Astrocyte (in vitro differentiated cells and primary cell): ENCODE measurements around the gene KCNQ1. TPM values are rescaled to one million over a fixed set of nuclear protein-coding genes. Genes with fewer than 3 reads are reported as not detected.

ENCODE experiments used
- DNase-seq: peaks from one replicate; pipeline ENCODE4 v3.0.0-alpha.2; 2010; ENCODE audit warnings: low read depth
- FAIRE-seq: peaks from 2 replicates; lab custom pipeline; 2011; peaks lifted over from hg19 to GRCh38; lab: Jason Lieb, UNC
- H2AFZ ChIP-seq: 2 replicates; pipeline ENCODE4 v1.6.0; 2012; ENCODE audit warnings: low read depth, low read length, inconsistent platforms
- H3K27ac ChIP-seq: 2 replicates; pipeline ENCODE4 v1.5.1; 2011; ENCODE audit warnings: low read depth, low read length, inconsistent platforms
- H3K27me3 ChIP-seq: 2 replicates; pipeline ENCODE4 v1.6.0; 2011; ENCODE audit warnings: low read length, inconsistent platforms; ENCODE audit not compliant: insufficient read depth
- H3K36me3 ChIP-seq: 2 replicates; pipeline ENCODE4 v1.5.1; 2011; ENCODE audit warnings: low read length, inconsistent platforms; ENCODE audit not compliant: insufficient read depth
- H3K4me1 ChIP-seq: 2 replicates; pipeline ENCODE4 v1.5.1; 2011; ENCODE audit warnings: low read length, inconsistent platforms; ENCODE audit not compliant: insufficient read depth
- H3K4me2 ChIP-seq: 2 replicates; pipeline ENCODE4 v1.6.0; 2012; ENCODE audit warnings: low read length, inconsistent platforms
- H3K4me3 ChIP-seq: 2 replicates; pipeline ENCODE4 v1.5.1; 2011; ENCODE audit warnings: low read depth, mild to moderate bottlenecking, low read length, inconsistent platforms; ENCODE audit not compliant: insufficient read depth
- H3K79me2 ChIP-seq: 2 replicates; pipeline ENCODE4 v1.6.0; 2012; ENCODE audit warnings: mild to moderate bottlenecking, low read length, inconsistent platforms; ENCODE audit not compliant: insufficient read depth
- H3K9ac ChIP-seq: 2 replicates; pipeline ENCODE4 v1.6.0; 2012; ENCODE audit warnings: mild to moderate bottlenecking, low read length, inconsistent platforms
- H3K9me3 ChIP-seq: 2 replicates; pipeline ENCODE4 v1.5.1; 2012; ENCODE audit warnings: low read depth, mild to moderate bottlenecking, low read length, inconsistent platforms; ENCODE audit not compliant: insufficient read depth
- H4K20me1 ChIP-seq: 2 replicates; pipeline ENCODE4 v1.6.0; 2012; ENCODE audit warnings: low read length, inconsistent platforms; ENCODE audit not compliant: insufficient read depth
- H3K27ac Mint-ChIP-seq: one replicate; pipeline ENCODE4 v1.8.0; 2021; ENCODE audit warnings: mild to moderate bottlenecking, mixed read lengths; ENCODE audit not compliant: unreplicated experiment
- H3K27me3 Mint-ChIP-seq: one replicate; pipeline ENCODE4 v1.8.0; 2021; ENCODE audit warnings: low read depth, mixed read lengths; ENCODE audit not compliant: unreplicated experiment
- H3K36me3 Mint-ChIP-seq: one replicate; pipeline ENCODE4 v1.8.0; 2021; ENCODE audit warnings: low read depth, mixed read lengths; ENCODE audit not compliant: unreplicated experiment
- H3K4me1 Mint-ChIP-seq: one replicate; pipeline ENCODE4 v1.8.0; 2021; ENCODE audit warnings: low read depth, mixed read lengths; ENCODE audit not compliant: unreplicated experiment
- H3K4me3 Mint-ChIP-seq: one replicate; pipeline ENCODE4 v1.8.0; 2021; ENCODE audit warnings: mild to moderate bottlenecking, moderate library complexity, mixed read lengths; ENCODE audit not compliant: unreplicated experiment
- H3K9me3 Mint-ChIP-seq: one replicate; pipeline ENCODE4 v1.8.0; 2021; ENCODE audit warnings: mild to moderate bottlenecking, mixed read lengths; ENCODE audit not compliant: unreplicated experiment
- EZH2 ChIP-seq: IDR thresholded peaks from 2 replicates; pipeline ENCODE4 v1.6.1; 2012; ENCODE audit warnings: mild to moderate bottlenecking, low read length, inconsistent platforms; ENCODE audit not compliant: insufficient read depth
- total RNA-seq: library from RNA; stranded (reverse); gene quantifications from 2 replicates; pipeline ENCODE4 v1.2.1, GENCODE V29; 2021
- TF ChIP-seq, protein P1 (sequence below): IDR thresholded peaks from 2 replicates; pipeline ENCODE4 v1.5.1; 2011; ENCODE audit warnings: low read depth, mild to moderate bottlenecking, inconsistent platforms, low read length, moderate library complexity; ENCODE audit not compliant: insufficient read depth

KCNQ1 gene
- total RNA-seq, 1 donor from 2014 or later, result not detected

DNA sequence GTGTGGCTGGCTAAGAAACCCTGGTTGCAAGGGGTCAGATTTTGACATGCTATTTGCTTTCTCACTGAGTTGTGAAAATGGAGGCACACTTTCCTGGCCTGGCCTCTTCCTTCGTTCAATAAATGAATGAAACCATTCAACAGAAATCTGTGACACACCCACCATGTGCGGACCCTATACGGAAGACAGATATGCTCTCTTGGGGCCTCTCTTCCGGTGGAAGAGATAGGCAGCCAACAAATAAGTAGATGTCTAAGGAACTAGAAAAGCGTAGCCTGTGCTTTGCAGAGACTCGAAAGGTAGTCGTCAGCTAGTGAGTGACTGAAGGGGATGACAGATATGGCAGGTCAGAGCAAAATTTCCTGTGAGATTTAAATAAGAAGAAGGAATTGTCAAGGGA is 249.7 kb downstream of the KCNQ1 start:
- Histone ChIP-seq H3K79me2 (peaks cover 100% of the 10 kb centered on the region), H3K4me1 (peaks cover 4% of the 10 kb centered on the region), H3K9ac (no peak overlapping the region), H2AFZ (no peak overlapping the region), H3K27me3 (no peaks in the 10 kb centered on the region), H3K4me3 (no peak overlapping the region), H3K9me3 (no peaks in the 10 kb centered on the region), H3K27ac (no peak overlapping the region), H4K20me1 (peaks cover 98% of the 10 kb centered on the region), H3K36me3 (no peaks in the 10 kb centered on the region), H3K4me2 (no peak overlapping the region)
- Mint-ChIP-seq H3K36me3 (peaks cover 11% of the 10 kb centered on the region), H3K4me3 (no peak overlapping the region), H3K9me3 (peaks cover 4% of the 10 kb centered on the region), H3K27ac (no peak overlapping the region), H3K27me3 (peaks cover 16% of the 10 kb centered on the region), H3K4me1 (peaks cover 36% of the 10 kb centered on the region)
- no peak for DNase-seq
- TF ChIP-seq, protein P1, sequence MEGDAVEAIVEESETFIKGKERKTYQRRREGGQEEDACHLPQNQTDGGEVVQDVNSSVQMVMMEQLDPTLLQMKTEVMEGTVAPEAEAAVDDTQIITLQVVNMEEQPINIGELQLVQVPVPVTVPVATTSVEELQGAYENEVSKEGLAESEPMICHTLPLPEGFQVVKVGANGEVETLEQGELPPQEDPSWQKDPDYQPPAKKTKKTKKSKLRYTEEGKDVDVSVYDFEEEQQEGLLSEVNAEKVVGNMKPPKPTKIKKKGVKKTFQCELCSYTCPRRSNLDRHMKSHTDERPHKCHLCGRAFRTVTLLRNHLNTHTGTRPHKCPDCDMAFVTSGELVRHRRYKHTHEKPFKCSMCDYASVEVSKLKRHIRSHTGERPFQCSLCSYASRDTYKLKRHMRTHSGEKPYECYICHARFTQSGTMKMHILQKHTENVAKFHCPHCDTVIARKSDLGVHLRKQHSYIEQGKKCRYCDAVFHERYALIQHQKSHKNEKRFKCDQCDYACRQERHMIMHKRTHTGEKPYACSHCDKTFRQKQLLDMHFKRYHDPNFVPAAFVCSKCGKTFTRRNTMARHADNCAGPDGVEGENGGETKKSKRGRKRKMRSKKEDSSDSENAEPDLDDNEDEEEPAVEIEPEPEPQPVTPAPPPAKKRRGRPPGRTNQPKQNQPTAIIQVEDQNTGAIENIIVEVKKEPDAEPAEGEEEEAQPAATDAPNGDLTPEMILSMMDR, result no peak
- TF ChIP-seq EZH2, result no peak
- FAIRE-seq, result no peak

GRCh38 chr11:2694995-2695939 is 250.5 kb downstream of the KCNQ1 start:
- H3K27me3 Mint-ChIP-seq, result peaks cover 16% of the 10 kb centered on the region
- no peak overlapping the region for H3K27ac Mint-ChIP-seq
- Histone ChIP-seq H3K9me3 (no peaks in the 10 kb centered on the region), H3K27me3 (no peaks in the 10 kb centered on the region), H3K4me2 (peak overlapping the region; percentile 83), H2AFZ (no peak overlapping the region), H3K9ac (no peak overlapping the region), H3K36me3 (no peaks in the 10 kb centered on the region), H3K27ac (no peak overlapping the region), H4K20me1 (peaks cover 90% of the 10 kb centered on the region), H3K79me2 (peaks cover 95% of the 10 kb centered on the region), H3K4me3 (no peak overlapping the region), H3K4me1 (peaks cover 4% of the 10 kb centered on the region)
- FAIRE-seq, result no peak
- peaks cover 4% of the 10 kb centered on the region for H3K9me3 Mint-ChIP-seq
- H3K36me3 Mint-ChIP-seq, result peaks cover 11% of the 10 kb centered on the region
- no peak for DNase-seq
- H3K4me3 Mint-ChIP-seq, result no peak overlapping the region
- peaks cover 36% of the 10 kb centered on the region for H3K4me1 Mint-ChIP-seq
- TF ChIP-seq, protein P1, result no peak
- no peak for TF ChIP-seq EZH2

GRCh38 chr11:2696455-2696854 is 251.6 kb downstream of the KCNQ1 start:
- Mint-ChIP-seq H3K4me3 (peak overlapping the region; percentile 71), H3K27me3 (peaks cover 16% of the 10 kb centered on the region), H3K36me3 (peaks cover 11% of the 10 kb centered on the region), H3K27ac (no peak overlapping the region), H3K4me1 (peaks cover 27% of the 10 kb centered on the region), H3K9me3 (peaks cover 8% of the 10 kb centered on the region)
- Histone ChIP-seq H3K4me2 (peak overlapping the region; percentile 83), H3K4me1 (peaks cover 7% of the 10 kb centered on the region), H3K27ac (no peak overlapping the region), H3K9me3 (no peaks in the 10 kb centered on the region), H3K36me3 (no peaks in the 10 kb centered on the region), H3K79me2 (peaks cover 83% of the 10 kb centered on the region), H3K4me3 (no peak overlapping the region), H4K20me1 (peaks cover 78% of the 10 kb centered on the region), H3K27me3 (no peaks in the 10 kb centered on the region), H3K9ac (no peak overlapping the region), H2AFZ (no peak overlapping the region)
- TF ChIP-seq, protein P1, result no peak
- TF ChIP-seq EZH2, result no peak
- FAIRE-seq (no peak), DNase-seq (no peak)
